ENCODE data around the gene ANKMY1.

The ANKMY1 gene

DNA sequence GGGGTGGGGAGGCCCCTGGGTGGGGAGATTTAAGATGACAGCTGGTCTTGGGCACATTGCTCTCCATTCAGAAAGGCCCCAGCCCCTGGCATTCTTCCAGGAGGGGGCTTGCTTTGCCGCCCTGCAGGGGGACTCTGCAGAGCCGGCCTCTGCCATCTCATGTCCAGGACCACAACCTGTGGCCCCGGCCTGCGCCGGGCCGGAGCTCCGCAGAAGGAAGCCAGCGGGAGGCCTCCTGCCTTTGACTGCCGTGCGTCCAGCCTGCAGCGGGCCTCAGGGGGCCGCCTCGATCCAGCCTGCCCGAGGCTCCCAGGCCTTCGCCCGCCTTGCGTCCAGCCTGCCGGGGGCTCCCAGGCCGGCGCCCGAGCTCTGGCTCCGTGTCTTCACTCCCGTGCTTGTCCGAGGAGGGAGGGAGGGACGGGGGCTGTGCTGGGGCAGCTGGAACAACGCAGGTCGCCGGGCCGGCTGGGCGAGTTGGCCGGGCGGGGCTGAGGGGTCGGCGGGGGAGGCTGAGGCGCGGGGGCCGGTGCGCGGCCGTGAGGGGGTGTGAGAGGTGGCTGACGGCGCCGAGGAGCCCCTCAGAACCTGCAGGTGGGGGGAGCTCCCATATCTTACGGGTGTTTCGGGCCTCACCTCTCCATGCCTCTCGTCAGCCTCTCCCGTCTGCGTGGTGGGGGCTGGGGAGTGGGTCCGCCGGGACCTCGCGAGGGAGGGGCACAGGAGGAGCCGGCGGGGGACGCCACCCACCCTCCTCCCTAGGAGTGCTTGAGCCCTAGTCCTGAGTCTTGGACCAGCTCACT lies 101.9 kb downstream of the ANKMY1 start:
- Histone ChIP-seq H3K27ac (peak overlapping the region in 1 of 2 donors; percentile 22), H3K4me3 (peak overlapping the region; percentile 53)
- TF ChIP-seq, protein P1, sequence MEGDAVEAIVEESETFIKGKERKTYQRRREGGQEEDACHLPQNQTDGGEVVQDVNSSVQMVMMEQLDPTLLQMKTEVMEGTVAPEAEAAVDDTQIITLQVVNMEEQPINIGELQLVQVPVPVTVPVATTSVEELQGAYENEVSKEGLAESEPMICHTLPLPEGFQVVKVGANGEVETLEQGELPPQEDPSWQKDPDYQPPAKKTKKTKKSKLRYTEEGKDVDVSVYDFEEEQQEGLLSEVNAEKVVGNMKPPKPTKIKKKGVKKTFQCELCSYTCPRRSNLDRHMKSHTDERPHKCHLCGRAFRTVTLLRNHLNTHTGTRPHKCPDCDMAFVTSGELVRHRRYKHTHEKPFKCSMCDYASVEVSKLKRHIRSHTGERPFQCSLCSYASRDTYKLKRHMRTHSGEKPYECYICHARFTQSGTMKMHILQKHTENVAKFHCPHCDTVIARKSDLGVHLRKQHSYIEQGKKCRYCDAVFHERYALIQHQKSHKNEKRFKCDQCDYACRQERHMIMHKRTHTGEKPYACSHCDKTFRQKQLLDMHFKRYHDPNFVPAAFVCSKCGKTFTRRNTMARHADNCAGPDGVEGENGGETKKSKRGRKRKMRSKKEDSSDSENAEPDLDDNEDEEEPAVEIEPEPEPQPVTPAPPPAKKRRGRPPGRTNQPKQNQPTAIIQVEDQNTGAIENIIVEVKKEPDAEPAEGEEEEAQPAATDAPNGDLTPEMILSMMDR (IDR thresholded peaks at IDR 0.05) = no peak
- no peak for DNase-seq (ENCODE audit: low spot score)

DNA sequence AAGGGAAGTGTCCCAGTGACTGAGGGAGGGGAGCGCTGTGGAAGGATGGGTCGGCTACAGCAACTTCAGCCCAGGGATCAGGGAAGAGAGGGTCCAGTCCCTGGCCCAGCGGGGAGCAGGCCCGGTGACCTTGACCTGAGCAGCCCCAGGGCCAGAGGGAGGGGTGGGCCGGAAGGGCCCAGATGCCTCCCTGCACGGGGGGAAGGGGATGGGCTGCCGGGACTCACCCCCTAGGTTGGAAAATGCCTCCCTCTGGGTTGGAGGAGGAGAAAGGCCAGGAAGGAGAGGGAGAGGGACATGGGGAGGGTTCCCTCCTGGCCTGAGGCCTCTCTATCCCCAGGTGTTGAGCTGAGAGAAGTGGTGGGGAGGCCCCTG lies 102.5 kb downstream of the ANKMY1 start:
- Histone ChIP-seq H3K4me3 (peak overlapping the region; percentile 53), H3K27ac (no peak overlapping the region)
- no peak for DNase-seq (ENCODE audit: low spot score)
- TF ChIP-seq, protein P1 (IDR thresholded peaks at IDR 0.05) = no peak

DNA sequence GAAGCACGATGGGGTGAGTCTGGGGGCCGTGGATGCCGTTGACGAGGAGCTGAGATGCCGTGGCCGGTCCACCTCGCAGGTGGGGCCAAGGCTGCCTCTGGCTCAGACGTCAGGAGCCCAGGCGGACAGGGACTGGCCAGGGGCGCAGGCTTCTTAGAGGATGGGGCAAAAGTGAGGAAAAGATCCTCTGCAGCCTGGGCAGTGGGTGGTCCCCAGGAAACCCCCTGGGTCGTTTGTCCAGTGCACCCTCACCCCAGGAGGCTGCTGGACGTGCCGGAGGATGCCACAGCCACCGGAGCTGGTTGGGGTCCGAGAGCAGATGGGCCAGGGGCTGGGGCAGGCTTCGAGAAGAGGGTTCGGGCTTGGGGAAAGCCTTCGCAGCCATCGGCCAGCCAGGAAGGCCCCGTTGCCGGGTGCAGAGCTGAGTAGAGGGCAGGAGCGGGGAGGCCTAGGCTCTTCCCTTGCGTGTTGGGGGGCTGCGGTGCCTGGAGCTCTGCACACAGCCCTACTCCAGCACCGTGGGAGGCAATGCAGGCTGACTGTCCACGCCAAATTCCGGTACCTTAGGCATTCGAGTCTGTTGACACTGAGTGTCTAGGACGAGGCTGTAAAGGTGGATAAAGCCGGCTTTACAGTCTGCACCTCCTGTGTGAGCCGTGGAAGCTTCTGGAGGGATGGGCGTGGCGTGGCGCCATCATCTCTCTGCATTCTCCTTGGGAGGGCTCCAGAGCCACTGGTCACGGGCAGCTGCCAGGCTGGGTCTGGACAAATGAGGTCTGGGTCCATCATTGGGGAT lies 103.5 kb downstream of the ANKMY1 start:
- H3K4me3 ChIP-seq = peak overlapping the region; percentile 91
- H3K27ac ChIP-seq = no peak overlapping the region

DNA sequence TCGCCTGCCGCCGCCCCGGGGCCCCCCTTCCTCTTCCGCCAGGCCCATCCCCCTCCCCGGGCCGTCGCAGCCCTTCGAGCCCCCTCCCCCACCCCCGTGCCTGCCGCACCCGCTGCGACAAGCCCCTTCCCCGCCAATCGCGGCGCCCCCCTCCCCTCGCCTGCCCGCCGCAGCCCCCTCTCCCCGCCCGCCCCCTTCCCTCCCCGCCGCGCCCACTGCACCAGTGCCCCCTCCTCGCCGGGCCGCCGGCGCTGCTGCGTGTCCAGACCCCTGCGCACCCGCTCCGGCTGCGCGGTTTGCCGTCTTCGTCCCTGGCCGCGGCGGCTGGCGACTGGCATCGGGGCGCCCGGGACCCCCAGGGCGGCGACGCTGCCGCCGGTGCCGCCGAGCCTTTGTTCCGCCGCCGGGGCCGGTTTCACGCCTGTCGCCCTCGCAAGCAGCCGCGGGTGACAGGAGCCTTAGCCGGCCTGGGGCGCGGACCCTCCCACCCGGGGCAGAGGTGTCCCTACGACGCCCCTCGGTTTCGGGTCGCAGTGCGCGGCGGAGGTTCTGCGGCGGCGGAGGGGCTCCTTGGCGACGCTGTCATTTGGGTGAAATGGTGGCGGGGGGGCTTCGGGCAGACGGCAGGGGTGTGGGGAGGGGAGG lies 104.2 kb downstream of the ANKMY1 start:
- TF ChIP-seq, protein P1 (IDR thresholded peaks at IDR 0.05) = no peak
- Histone ChIP-seq H3K4me3 (peak overlapping the region; percentile 91), H3K27ac (no peak overlapping the region)
- DNase-seq (ENCODE audit: low spot score) = no peak

More for the DNA sequence above, 103.5 kb downstream of the ANKMY1 start:
- DNase-seq (ENCODE audit: low spot score) = no peak
- TF ChIP-seq, protein P1 (IDR thresholded peaks at IDR 0.05) = no peak

DNA sequence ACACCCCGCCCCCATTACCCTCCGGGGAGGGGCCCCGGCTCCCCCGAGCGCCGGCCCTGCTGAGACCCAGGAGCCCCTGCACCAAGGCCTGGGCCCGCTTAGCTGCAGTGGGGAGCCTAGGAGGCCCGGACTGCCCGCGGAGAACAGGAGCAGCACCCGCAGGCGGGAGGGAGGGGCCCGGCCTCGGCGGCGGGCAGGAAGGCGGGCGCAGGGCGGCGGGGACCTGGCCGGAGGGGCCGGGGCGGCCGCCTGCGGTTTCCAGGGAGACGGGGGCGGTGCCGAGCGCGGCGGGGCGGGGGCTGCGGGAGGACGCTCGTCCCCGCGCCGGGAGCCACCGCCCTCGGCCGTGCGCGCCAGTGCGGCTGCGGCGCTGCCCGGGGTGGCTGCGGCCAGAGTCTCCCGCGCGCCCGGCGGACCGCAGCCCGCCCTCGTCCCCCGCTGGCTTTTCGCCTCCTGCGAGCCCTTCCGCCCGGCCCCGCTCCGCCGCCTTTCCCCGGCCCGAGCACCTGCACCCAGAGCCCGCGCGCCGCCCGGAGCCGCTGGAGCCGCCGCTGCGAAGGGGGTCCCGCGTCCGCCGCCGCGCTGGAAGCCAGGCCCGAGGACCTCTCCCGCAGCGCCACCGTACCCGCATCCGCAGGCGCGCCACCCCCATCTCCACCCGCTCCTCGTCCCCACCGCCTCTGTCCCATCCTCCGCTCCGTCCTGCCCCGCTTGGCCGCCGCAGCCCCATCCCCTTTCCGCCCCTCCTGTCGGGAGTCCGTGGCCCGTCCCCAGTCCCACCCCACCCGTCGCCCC lies 105.1 kb downstream of the ANKMY1 start:
- TF ChIP-seq, protein P1 (IDR thresholded peaks at IDR 0.05) = no peak
- DNase-seq (ENCODE audit: low spot score) = no peak
- H3K27ac ChIP-seq = peak overlapping the region in 1 of 2 donors; percentile 58
- H3K4me3 ChIP-seq = peak overlapping the region; percentile 91

DNA sequence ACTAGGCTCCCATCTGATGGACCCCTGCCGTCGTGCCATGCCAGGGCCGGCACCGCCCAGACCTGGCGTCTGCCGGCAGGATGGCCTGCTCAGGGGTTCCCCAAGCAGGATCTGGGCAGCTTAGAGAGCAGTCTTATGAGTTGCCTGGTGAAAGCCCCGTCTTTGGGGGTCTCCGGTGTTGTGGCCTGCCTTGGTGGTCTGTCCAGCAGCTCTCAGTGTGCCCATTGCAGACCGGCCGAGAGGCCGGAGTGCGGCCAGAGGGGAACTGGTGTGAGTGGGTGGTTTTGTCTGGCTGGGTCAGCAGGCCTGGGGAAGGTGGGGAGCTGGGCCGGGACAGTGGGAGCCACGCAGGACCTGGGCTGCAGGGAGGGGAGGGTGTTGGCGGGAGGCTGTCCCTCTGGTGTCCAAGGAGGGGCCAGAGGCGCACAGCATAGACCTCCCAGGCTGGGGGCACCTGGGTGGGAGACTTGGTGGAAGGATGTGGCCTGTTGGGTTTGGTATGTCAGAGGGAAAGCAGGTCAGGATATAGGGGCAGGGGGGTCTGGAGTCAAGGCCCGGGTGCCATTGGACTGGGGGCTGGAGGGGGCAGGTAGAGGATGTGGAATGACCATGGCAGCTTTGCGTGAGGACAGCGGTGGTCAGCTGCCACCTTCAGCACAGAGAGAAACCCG lies 105.9 kb downstream of the ANKMY1 start:
- H3K27ac ChIP-seq = no peak overlapping the region
- no peak for DNase-seq (ENCODE audit: low spot score)
- H3K4me3 ChIP-seq = peak overlapping the region; percentile 91
- TF ChIP-seq, protein P1 (IDR thresholded peaks at IDR 0.05) = no peak
